Activated naive CD4-positive, alpha-beta T cell treated with Interleukin-2 at 50 U/mL for 16 hours (primary cell): ENCODE results near the gene ZNF219.

Experiments used
- DNase-seq: peaks from one replicate; pipeline ENCODE4 v3.0.0-alpha.2; 2020

Gene ZNF219

DNA sequence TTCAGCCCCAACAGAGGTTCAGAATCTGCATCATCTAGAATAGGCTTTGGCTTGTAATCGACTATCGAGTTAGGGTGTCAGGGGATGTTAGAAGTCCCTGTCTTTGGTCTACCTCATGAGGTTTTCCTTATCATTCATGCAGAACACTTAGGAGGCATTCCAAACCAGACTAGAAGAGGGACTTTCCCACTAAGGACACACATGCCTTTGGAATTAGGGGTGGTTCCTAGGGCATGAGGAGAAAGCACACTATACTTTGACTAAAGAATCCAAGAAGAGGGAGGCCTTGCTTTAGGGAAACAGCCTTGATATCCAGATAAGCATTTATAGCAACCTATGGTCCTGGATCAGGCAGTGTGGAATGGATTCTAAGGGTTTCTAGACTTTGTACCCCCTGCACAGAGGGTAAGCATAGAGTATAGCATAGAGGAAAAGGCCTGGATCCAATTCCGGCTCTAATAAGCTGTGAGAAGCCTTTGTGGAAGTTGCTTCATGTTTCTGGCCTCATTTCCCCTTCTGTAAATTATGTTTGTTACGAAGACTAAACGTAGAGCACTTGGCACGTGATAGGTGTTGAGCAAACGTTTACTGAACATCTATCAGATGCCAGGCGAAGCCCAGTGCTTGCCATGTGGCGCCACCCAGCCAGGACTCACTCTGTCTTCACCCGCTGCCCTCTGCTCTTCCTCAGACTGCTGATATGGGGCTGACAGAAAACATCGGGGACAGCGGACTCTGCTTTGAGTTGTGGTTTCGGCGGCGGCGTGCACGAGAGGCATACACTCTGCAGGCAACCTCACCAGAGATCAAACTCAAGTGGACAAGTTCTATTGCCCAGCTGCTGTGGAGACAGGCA, 13.2 kb downstream of the ZNF219 start:
- DNase-seq = no peak

DNA sequence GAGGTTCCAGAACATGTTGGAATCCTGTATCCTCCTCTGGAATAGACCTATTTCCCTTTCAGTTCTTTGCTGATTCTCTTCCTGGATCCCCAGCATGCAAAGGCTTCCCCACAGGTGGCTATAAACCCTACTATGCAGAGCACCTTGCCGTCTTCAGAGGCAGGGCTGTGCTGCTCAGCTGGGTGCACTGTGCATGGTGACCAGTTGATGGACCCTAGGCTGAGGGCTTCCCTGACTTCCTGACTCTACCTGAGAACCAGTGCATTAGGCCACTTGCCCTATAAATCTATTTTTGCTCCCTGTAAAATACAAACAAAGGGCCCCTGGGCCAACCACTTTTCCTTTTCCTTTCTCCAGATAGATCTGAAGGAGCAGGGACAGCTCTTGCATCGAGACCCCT, 14.1 kb downstream of the ZNF219 start:
- no peak for DNase-seq

DNA sequence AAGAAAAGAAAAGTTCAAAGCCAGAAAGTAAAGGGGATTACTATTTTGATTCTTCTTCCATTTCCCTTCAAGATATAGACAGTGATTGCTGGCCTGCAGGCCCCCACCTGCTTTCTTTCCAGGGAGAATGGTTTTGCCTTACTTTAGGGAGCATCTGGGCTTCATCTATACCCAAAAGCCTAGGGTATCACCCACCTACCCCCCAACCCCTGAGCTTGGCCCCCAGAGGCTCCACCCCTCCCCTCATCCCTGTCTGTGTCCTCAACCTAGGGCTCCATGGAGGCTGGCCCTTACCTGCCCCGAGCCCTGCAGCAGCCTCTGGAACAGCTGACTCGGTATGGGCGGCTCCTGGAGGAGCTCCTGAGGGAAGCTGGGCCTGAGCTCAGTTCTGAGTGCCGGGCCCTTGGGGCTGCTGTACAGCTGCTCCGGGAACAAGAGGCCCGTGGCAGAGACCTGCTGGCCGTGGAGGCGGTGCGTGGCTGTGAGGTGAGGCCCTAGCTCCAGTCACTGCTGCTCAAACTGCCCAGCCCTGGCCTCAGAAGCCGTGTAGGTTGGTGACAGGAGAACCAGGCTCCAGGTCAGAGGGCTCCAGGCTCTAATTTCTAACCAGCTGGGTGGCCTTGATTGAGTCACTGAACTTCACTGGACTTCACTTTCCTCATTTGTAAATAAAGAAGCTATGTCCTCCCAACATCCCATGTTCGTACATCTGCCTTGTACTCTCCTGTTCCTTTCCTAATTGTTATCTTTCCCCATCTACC, 14.7 kb downstream of the ZNF219 start:
- DNase-seq = no peak

DNA sequence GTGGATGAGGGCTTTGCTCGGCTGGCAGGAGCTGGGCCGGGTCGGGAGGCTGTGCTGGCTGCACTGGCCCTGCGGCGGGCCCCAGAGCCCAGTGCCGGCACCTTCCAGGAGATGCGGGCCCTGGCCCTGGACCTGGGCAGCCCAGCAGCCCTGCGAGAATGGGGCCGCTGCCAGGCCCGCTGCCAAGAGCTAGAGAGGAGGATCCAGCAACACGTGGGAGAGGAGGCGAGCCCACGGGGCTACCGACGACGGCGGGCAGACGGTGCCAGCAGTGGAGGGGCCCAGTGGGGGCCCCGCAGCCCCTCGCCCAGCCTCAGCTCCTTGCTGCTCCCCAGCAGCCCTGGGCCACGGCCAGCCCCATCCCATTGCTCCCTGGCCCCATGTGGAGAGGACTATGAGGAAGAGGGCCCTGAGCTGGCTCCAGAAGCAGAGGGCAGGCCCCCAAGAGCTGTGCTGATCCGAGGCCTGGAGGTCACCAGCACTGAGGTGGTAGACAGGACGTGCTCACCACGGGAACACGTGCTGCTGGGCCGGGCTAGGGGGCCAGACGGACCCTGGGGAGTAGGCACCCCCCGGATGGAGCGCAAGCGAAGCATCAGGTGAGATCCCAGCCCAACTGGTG, 16.8 kb downstream of the ZNF219 start:
- no peak for DNase-seq

DNA sequence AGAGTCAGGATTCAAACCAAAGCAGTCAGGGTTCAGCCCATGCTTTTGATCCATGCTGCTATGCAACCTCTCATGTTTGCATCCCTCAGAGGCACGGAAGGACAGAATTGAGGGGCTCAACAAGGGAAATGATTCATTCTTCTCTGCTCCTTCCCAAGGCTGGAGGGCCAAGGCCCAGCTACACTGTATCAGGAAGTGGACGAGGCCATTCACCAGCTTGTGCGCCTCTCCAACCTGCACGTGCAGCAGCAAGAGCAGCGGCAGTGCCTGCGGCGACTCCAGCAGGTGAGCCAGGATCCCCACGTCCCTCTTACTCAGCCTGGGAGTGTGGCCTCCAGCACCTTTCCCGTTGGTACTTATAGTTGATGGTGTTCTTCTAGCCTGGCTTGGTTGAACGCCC, 19.7 kb downstream of the ZNF219 start:
- no peak for DNase-seq

DNA sequence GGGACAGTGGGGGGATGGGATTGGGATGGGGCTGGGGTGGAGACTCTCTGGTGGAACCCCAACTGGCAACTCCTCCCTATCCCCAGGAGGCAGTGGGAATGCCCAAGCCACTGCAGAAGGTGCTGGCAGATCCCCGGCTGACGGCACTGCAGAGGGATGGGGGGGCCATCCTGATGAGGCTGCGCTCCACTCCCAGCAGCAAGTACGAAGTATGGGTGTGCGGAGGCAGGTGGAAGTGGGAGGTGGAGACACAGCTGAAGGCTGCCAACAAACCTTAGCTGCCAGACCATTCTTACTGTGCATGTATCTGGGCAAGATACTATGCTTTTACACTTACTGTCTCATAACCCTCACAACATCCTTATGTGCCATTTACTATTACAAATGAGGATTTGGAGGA, 20.2 kb downstream of the ZNF219 start:
- no peak for DNase-seq

DNA sequence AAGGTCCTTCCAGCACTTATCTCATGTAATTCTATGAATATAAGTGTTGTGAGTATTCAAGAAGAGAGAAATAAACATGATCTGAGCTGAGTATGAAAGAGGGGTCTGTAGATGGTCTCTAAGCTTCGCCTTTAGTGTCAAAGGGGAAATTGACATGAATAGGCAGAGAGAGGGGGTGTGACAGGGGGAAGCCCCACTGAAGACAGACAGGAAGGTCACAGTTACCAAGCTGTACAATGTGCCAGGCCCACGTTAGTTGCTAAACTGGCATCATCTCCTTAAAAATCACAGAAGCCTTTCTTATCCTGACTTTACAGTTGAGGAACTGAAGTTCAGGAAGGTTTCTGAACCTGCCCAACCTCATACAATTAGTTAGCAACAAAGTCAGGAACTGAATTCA, 20.8 kb downstream of the ZNF219 start:
- DNase-seq = no peak

DNA sequence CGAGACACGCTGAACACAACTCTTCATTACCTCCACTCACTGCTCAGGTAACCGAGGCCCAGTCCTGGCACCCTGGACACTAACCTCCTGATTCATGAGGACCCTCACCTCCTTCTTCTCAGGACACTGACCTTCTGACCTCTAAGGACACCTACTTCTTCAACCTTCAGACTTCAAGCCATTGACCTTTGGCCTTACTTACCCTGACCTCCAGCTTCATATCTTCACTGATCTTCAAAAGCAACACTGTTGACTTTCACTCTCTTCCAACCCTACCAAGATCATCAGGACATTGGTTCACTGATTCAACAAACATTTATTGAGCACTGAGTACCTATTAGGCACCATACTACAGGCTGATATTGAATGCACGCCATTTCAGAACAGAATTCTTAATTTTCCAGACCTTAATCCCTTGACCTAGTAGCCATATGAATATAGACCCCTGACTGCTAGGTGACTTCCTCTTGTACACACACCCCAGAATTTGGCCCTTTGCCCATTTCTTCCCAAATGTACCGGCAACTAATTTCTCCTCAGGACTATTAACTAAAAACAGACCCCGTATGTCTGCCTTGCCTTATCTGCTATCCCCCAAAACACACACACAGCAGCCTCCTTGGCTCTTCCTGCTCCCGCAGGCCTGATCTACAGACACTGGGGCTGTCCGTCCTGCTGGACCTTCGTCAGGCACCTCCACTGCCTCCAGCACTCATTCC, 22.6 kb downstream of the ZNF219 start:
- DNase-seq = no peak

DNA sequence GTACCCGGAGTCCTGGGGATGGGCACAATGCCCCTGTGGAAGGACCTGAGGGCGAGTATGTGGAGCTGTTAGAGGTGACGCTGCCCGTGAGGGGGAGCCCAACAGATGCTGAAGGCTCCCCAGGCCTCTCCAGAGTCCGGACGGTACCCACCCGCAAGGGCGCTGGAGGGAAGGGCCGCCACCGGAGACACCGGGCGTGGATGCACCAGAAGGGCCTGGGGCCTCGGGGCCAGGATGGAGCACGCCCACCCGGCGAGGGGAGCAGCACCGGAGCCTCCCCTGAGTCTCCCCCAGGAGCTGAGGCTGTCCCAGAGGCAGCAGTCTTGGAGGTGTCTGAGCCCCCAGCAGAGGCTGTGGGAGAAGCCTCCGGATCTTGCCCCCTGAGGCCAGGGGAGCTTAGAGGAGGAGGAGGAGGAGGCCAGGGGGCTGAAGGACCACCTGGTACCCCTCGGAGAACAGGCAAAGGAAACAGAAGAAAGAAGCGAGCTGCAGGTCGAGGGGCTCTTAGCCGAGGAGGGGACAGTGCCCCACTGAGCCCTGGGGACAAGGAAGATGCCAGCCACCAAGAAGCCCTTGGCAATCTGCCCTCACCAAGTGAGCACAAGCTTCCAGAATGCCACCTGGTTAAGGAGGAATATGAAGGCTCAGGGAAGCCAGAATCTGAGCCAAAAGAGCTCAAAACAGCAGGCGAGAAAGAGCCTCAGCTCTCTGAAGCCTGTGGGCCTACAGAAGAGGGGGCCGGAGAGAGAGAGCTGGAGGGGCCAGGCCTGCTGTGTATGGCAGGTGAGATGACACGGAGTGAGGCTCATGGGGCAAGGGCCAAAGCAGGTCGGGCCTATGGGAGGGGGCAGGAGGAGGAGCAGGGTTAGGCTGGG, 23.8 kb downstream of the ZNF219 start:
- no peak for DNase-seq

DNA sequence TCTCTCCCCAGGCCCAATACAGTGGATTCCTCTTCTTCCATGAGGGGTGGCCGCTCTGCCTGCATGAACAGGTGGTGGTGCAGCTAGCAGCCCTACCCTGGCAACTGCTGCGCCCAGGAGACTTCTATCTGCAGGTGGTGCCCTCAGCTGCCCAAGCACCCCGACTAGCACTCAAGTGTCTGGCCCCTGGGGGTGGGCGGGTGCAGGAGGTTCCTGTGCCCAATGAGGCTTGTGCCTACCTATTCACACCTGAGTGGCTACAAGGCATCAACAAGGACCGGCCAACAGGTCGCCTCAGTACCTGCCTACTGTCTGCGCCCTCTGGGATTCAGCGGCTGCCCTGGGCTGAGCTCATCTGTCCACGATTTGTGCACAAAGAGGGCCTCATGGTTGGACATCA, 24.5 kb downstream of the ZNF219 start:
- DNase-seq = no peak

DNA sequence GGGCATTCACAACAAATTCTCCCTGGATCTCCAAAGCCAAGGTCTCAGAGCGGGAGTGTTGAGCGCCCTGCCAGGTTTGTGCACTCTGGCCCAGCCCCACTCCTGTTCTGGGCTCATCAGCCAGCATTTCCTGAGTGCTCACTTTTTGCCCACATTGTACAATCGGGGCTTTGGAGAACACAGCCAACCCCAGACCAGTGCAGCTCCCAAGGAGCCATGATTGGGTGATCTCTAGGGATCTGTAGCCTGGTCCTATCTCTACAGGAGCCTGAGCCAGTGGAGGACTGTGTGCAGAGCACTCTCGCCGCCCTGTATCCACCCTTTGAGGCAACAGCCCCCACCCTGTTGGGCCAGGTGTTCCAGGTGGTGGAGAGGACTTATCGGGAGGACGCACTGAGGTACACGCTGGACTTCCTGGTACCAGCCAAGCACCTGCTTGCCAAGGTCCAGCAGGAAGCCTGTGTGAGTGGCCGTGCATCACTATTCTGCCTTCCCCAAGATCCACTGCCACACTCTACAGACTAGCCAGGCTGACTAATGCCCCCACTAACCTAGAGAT, 25.6 kb downstream of the ZNF219 start:
- DNase-seq = no peak

DNA sequence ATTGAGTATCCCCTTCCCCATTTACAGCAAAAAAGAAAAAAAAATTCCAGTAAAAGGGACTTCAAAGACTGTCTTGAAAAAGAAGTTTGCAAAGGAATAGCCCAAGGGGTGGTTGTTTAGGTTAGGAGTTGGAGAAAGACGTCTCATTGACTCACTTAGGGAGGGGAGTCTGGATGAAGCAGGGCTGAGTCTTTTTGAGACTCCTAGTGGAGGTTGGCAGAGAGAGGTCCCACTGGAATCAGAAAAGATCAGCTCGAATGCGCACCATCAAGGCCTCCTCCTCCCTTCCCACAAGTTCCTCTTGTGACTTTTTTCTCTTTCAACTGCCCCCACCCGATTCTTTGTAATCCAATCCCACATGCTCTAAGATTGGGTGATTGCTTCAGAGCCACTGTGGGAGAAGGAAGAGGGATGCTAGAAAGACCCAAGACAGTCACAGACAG, 26.4 kb downstream of the ZNF219 start:
- no peak for DNase-seq

DNA sequence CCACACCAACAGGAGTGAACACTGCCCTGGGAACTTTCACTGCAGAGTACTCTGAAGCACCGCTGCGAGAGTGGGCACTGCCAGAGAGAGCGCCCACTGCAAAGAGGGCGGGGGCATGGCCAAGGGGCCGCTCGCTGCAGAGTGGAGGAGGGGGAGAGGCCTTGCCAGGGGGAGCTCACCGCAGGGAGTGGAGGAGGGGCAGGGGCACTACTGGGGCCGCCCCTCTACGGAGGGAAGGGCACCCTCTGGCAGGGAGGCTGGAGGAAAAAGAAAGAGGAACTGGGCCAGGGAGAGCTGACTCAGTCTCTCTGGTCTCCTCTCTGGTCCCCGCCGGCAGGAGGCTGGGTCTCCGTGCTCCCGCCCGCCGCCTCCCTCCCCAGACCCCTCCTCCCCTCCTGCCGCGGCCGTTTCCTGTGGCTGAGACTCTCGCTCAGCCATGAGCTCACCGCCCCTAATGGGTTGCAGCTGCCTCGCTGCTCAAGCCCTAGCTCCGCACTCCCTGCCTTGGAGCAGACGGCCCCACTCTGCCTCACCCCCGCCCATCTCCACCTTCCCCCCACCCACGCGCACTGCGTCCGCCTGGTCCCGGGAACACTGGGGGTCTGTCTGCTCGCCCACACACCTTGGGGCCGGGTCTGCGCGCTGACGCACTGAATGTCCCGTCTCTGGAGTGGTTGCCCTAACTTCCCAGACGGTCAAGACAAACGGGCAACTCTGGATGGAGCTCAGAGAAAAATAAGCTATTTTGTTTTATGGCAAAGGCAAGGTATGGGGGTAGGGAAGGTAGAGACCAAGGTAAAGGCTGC, 27.0 kb downstream of the ZNF219 start:
- peak; percentile 47 for DNase-seq

DNA sequence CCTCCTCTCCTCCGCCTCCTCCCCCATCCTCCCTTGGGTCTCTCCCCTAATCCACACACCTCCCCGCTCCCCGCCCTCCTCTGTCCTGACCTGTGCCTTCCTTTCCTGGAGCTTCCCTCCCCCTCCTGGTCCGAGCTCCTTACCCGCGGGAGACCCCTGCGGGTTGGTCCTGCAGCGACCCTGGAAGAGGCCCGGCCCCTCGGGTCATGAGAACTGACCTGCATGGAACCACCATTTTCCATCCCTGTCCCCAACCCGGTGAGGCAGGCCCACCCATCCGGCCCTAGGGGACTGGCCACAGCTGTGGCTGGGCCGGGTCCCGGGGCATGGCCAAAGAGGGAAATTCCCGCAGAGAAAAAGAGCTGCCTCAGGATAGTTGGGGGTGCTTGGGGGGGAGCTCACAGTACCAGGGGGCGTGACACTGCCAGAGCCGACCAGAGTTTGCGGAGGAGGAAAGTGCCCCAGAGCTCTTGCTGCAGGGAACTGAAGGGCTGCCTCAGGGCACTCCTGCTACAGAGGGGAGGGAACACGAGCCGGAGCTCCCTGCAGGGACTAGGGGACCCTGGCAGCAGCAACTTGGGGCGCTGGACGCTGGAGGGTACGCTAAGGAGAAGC, 27.7 kb downstream of the ZNF219 start:
- peak; percentile 11 for DNase-seq

DNA sequence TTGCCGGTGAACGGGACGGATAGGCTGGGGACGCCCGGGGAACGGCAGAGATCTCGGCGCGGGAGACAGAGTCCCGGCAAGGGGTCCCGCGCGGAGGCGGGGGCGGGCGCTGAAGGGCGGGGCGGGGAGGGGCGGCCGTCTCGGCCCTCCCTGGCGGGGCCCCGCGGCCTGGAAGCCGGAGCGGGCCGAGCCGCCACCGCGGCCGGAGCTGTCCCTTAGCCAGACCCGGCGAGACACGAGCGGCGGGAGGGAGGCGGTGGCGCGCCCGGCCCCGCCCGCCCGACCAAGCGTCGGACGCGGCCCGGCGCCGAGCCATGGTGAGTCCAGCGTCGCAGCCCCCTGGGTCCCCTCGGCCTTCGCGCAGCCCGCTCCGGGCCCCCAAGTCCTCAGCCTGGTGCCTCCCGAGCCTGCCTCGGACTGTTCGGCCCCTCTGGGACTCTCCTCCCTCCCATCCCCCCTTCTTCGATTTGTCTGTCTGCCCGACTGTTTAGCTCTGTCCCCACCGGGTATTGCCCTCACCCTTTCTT, 28.3 kb downstream of the ZNF219 start, which contains the start of gene ARHGEF40:
TSS of gene ARHGEF40 (plus strand) at position 222 of the 527 bp plus-strand sequence. CDS start at position 315, 93 bp downstream.
- peak; percentile 30 for DNase-seq

DNA sequence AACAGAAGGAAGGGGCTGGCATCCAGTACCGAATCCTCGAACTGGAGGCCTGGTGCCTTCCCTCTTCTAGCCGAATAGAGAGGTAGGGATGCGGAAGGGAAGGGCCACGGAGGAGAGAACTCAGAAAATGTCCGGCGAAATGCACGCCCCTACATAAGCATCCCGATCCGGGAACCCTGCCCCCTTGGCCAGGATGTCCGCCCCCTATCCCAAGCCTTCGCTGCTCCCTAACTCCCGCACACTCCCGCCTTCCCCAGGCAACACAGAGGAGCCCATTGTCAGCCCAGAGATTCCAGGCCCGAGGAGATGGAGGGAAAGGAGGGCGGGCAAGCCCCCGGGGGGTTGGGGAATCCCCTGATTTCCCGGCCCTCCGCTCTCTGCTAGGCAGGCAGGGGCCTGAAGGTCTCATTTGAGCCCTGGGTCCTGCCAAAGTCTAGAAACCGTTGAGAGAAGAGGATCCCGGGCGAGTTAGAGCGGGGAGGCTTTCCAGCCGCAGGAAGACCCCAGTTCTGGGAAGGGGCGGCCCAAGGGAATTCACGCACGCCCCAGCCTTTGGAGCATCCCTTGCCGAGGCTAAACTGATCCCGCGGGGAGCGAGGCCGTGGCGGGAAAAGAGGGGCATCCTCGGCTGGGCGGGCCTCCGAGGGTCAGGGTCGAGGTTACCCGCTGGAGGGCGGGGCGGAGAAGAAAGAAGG, 28.9 kb downstream of the ZNF219 start:
- DNase-seq = peak; percentile 9

DNA sequence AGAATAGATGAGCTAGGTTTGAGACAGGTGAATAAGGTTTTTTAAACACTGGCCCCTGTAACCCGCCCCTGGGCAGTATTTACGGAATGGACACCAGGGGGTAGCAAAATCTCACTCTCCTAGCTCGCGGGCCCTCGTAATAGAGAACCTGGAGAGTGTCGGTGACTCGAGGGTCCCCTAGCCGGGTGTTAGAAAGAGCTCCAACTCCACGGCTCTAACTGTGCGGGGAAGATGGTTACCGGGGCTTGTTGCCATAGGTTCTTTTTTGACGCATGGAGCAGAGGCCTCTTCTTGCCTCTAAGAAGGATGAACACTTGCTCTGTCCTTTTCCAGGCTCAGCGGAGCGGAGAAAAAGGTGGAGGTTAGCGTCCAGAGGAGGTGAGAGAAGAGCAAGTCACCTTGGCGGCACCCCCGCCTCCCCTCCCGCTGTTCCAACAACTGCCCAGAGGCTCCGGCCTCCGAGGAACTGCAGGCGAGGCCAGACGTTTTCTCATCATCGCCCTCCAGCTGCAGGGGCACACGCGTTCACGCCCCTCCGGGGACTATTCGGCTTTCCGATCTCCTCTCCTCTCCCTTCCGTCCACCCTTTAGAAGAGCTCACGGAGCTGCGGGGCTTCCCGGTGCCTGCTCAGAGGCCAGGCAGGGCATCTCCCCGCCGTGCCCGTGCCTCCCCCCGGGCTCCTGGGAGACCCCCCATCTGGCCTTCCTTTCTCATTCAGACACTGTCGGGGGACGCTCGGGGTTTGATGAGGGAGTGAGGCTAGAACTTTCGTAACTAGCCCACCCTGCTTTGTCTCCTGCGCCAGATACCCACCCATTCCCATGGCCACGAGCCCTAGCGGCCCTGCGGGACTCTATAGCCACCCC, 29.7 kb downstream of the ZNF219 start:
- DNase-seq = peak; percentile 53

DNA sequence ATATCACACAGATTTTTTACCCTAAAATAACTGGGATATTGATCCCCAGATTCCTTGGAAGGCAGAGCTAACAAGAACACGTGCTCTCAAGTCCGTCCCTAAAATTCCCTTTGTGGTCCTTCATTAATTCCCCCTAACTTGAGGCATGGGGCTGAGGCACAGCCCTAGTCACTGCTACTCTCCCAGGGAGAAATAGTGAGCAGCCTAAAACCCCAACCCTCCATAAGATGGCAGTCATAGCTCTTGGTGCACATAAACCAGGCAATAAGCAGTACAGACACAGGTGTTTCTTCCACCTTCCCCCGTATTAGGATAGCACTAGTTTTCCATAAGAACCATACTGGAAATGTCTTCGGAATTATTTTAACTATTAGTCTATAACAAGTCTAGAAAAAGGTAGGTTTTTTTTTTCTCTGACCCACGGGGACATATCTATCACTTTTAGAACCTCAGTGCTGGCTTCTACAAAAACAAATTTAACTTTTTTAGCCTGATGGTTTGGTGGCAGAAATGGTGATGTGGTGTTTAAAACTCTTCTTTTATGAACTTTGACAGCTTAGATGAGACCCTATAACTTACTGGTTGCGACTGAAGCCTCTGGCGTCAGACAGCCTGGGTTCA, 31.5 kb downstream of the ZNF219 start:
- DNase-seq = no peak
